ENCODE data around the gene SRF.

GRCh38 chr6:43149265-43149664, 21.8 kb upstream of the SRF start:
- TF ChIP-seq CREM (CRISPR knock-in tag; IDR thresholded peaks at IDR 0.05) (no peak), IRF2 (CRISPR knock-in tag; IDR thresholded peaks at IDR 0.05; ENCODE audit: borderline replicate concordance, low read depth) (no peak)

Data from WTC11 (cell line).